Fibroblast of the conjunctiva (primary cell): ENCODE data around the gene C10orf90.
"Not testable (repeated sequence)": the region's sequence is repeated elsewhere in the genome, so short reads cannot be mapped to it uniquely, and the experiment has no call there.

Experiments used
- DNase-seq: peaks from one replicate; pipeline ENCODE4 v3.0.0-alpha.2; 2010; ENCODE audit warnings: low read depth

C10orf90 gene

DNA sequence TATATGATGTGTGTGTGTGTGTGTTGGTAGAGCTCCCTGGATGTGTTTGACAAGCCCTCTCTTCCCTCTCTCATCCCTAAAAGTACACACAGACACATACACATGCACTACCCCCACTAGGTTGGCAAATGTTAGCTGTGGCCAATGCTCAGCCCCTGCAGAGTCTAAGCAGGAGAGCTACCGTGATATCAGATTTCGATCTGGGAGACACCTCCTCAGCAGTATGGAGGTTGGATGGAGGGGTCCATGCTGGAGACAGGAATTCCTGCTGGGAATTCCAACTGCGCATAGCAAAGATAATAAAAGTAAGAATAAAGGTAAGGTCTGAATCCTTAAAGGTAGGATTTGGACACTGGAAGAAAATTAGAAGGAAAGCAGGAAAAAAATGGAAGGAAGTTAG, 85.7 kb downstream of the C10orf90 start:
- no peak for DNase-seq

DNA sequence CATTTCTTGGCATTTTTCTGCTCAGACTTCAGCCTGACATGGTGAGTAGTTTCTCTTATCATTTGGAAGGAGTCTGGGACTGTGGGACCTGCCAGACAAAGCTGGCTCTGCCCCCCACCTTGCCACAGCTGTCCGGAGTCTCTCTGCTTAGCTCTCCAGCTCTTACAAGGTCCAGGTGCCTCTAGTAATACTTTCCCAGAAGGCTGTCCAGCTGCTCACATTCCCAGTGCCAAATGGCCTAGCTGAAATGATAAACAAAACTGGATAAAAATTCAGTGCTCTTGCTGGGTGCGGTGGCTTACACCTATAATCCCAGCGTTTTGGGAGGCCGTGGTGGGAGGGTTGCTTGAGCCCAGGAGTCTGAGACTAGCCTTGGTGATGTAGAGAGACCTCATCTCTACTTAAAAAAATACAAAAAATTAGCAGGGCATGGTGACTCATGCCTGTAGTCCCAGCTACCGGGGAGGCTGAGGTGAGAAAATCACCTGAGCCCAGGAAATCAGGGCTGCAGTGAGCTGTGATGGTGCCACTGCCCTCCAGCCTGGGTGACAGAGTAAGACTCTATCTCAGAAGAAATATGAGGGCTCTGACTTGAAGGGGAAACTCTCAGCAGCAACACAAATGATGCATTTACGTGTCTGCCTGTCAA, 86.8 kb downstream of the C10orf90 start:
- no peak for DNase-seq

DNA sequence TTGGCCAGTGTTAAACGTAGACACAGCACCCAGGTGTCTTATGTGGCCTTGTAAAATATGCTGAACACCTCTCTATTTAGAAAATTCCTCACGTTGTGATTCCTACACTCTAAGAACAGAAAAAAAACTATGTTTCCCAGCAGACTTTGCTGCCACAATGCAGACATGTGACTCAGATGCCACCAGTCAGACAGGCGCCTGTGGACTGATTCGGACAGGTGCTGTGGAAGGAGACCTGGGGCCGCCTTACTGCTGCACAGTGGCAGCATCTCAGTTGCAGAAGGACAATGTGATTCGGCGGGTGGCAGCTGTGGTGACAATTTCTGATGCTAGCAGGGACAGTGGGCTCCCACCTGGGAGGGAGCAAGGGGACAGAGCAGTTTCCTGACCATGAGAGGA, 88.8 kb downstream of the C10orf90 start:
- no peak for DNase-seq

DNA sequence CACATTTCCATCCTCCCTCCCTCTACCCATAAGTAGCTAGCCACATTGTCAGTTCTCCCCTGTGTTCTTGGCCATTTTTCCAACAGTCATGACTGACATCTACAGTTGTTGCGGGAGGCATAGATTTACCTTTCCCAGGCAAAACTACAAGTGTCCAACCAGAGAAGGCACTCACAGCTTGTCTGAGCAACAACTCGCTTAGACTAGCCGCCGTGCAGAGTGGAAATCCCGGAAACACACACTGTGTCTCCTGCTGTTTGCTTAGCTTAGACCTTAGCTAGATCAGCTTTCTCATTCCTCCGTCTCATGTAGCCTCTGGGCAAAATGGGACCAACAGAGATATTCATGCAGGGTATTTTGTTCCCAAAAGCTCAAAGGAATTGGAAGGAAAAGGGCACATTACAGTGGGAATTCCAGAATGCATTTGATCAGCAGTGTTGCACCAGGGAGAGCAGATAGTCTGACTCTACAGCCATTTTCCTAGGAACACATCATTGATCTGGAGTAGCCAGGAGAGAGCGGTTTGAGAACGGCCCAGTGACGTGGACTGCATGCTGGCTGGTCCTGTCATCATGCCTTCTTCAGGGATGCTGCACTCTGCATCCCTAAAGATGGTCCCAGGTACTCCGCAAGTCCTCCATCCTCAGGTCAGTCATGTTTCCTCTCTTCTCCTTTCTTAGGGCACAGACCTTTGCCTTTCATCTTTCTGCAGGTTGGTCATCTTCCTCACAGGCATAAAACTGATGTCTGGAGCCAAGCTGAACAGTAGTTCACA, 89.4 kb downstream of the C10orf90 start:
- DNase-seq: no peak

DNA sequence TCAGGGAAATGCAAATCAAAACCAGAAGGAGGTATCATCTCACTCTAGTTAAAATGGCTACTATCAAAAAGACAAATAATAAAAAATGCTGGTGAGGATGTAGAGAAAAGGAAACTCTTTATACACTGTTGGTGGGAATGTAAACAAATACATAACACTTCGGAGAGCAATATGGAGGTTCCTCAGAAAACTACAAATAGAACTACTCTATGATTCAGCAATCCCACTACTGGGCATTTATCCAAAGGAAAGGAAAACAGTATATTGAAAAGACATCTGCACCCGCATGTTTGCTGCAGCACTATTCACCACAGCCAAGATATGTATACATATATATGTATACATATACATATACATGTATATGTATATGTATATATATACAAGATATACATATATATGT, 94.2 kb downstream of the C10orf90 start:
- DNase-seq: no peak

DNA sequence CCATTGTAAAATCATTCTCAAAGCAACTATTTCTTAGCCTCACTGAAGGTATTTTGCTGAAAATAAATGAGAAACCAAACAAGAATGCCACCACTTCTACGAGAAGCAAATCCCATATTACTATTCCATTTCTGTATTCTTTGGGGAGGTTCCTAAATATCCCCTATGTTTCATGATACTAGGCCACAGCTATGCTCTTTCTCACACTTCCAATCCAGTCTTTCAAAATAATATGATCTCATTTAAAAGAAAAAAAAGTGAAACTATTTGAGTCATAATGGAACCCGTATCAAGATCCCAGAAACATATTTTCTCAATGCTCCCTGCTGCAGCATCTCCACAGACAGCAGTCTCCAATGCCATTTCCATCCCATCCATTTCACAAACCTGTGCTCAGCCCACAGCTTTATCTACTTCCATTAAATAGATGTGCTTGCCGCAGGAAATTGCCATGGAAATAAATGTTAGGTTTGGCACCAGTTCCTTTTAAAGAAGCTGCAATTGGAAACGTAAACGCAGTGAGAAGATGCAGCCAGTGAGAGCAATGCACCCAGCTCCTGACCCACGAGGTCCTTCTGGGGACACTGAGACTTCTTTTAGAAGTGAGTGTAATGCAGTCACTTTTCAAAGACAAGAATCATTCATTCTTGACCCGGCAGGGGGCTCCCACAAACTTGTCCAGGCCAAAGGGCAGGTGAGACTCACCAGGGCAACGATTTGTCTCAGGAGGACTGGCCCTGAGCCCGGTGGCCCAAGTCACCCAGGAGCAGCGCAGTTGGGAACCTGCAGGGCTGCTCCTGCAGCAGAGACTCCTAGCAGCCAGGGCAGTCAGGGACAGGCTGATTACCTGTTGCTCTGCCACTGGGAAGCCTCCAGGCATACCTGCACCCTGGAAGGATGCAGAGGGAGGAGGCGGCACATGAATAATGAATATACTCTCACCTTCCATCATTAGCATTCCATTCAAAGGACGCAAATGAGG, 99.6 kb downstream of the C10orf90 start:
- no peak for DNase-seq

DNA sequence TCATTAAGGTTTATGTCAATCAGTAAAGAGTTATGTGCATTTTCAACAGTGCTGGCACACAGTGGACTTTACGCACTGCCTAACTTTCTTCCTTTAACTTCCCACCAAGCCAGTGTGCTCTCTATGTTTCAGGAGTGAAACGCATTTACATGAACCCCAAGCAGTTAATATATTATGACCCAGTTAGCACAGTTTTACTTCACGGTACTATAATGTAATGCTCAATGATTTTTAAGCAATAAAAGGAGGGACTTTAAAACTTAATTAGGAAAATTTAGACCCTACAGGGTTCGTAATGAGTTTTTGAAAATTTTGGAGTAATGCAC, 100.3 kb downstream of the C10orf90 start:
- DNase-seq: no peak

DNA sequence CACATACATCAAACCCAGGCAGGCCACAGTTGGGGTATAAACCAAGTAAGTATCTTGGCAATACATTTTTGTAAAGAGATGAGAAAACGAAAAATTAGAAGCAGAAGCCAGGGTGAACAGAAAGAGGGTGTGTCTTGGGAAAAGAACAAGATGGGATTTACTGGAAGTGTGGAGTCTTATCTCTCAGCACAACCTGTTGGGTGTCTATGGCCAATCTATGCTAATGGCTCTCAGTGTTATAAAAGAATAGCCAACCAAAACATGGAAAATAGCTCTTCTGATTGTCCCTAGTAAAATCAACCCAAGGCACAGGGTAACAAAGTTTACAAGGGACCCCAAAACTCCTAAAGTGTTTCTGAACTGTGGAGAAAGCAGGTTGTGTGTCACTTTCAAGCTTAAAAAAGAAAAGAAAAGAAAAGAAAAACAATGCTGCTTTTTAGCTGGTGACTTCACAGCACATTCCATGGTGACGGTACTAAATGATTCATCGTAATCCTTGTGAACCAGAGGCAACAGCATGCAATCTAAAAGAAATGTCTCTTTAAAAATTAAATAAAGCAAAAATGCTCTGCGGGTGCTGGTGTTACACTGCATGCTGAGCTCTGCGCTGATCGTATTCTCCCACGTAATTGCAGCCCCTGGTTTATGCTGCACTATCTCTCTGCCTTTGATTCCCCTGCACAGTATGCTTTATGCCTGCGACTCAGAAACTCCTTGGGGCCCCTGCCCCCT, 100.8 kb downstream of the C10orf90 start:
- peak; percentile 61 for DNase-seq

DNA sequence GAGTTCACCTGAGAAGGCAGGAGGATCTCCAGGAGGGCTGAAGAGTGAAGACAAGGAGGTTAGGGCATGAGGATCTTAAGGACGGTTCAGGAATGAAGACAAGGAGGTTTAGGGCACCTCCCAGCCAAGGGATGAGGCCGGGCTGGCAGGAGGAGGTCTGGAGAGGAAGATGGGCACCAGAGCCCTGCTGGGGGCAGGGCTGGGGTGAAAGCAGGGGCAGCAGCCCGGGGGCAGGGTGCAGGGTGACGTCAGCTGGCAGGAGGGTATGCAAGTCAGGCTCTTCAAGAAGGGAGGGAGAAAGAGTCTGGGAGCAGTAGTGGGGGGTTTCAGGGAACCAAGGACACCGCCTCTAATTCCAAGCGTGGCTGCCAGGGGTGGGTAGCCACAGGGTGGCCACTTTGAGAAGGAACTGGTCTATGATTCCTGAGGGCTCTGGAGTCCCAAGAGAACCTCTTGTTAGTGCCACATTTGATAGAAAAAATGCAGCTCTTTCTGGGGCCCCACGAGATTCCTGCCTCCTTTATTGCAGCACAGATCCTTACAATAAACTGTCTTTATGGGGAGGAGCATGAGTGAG, 101.6 kb downstream of the C10orf90 start:
- no peak for DNase-seq

DNA sequence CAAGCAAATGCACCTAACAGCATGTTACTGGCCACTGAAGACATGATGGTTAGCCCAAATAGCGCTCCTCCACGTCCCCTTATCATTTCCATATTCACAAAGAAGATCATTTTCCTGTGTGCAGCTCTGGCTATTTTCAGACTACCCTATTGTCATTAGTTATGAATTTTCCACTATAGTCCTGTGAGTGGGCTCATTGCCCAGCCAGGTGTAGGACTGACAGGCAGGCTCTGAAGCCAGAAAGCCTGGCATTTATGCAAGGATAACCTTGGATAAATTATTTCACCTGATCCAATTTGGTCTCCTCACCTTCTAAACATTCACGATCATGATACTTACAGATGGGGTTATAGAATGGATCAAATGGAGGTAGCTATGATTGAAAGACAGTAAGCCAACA, 104.6 kb downstream of the C10orf90 start:
- no peak for DNase-seq

DNA sequence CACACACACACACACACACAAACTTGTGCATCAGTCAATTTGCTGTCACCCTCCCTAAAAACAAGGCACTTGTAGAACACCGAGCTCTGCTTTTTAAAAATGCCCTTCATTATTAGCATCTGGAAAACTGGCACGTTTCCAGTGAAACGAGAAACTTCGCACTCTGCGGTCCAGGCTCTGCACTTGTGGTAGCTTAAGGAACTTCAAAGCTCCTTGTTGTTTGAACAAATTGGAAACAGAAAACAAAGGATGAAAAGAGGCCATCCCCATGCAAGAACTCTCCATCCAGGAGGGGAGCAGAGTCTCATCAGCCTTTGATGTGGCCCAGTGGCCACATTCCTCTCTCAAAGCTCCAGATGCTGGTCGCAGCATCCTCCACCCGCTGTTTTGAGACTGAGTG, 105.1 kb downstream of the C10orf90 start:
- DNase-seq: no peak

DNA sequence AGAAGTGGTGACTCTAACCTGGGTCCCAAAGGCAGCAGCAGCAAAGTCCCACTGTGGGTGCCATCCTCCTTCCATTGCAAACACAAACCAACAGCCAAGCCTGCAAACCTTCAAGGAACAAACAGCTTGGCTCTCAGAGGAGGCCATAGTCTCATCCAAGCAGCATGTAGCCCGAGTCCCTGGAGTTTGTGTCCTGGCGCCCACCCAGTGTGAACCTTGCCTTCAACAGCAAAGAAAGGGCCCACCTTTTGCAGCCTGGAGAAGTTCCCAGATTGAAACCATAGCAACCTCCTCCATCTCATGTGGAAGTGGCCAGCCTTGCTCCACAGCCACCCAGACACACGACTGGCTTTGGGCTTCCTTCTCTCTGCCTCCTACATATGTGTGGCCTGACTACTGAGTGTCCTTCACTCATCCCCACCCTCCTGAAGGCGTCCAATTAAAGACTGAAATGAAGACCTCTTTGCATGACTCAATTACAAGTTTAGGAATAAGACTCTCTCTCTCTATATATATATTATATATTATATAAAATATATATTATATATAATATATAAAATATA, 106.1 kb downstream of the C10orf90 start:
- no peak for DNase-seq

DNA sequence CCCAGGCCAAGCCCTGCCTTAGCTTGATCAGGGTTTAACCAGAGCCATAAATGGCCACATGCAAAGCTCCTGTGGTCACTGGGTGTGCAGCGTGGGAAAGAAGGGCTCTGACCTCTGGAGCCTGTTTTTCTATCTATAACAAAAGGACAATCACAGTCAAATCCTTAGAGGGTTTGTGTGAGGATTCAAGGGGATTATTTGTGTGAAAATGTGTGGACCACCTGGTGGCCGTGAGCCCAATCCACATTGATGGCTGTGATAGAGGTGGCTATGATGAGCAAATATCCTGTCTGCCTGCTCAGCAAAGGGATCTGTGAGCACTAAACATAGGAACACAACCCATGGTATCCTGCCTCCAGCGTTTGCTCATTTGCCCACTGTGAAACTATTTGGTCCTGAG, 107.1 kb downstream of the C10orf90 start:
- DNase-seq: no peak

DNA sequence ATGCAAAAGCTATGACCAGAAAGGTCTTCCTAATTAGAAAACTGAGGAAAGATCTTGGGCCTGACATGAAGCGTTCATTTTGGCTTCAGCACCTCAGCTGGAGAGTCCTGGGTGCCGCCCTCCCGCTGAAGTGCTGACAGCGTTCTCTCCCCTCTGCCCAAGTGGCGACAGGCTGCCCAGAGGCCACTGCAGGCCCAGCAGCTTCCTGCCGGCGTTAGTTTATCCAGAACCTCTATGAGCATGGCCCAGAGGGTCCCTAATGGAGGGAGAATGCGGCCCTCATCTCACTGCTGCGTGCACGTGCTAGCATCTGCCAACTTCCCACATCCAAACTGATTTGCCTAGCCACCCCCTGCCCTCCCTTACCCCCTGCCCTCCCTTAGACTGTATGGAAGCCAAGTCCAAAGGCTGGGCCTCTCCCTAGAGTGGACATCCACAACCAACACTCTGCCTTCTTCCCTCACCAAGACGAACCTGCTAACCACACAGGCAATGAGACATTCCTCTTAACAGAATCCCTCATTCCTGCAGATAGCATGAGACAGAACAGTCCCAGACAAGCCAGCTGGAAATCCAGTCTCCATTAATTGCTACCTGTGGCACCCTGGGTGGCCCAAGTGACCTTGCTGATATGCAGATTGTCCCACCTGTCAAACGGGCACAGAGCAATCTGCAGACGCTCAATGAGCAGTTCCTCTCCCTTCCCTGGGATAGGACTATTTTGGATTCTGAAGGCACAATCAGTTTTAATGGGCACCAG, 108.4 kb downstream of the C10orf90 start:
- DNase-seq: no peak

DNA sequence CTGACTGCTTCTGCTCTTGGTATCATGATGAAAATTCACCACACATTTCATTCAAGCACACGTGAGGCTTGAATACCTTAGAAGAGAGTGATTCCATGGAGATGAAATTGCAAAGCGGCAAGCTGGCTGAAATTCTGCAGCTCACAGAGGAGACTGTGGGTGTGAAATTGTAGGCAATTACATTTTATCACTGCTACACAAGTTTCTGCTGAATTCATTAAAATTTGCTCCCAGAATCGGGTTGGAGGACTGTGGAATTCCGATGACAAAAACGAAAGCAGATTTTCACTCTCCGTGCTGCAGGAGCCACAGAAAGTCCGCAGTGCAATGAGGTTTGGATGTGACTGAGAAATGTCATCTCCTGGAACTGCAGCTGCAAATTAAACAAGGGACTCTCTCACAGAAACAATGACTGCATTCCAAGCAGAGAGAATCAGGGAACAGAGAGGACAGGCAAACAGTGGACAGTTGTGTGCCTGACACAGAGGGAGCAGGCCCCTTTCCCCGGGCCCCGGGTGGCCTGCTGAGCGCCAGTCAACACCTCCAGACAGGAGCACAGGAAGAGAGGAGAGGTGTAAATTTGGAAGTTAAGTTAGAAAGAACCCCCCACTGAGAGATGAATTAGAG, 109.1 kb downstream of the C10orf90 start:
- DNase-seq: no peak

DNA sequence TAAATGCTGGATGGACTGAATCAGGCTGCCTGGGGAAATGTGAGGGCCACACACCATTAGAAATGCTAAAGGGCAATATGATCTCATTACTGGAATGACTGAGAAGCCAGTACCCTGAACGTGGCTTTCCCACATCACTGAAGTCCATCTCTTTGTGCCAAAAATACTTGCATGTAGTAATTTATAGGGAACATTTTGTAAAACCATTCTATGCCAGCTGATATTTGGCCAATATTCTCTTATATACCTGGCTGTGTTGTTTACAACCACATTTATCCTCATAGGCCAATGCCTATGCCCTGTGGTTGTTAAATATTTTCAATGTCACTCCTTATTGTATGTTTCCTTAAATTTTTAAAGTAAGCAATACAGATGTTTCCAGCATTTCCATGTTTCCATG, 111.6 kb downstream of the C10orf90 start:
- DNase-seq: no peak

DNA sequence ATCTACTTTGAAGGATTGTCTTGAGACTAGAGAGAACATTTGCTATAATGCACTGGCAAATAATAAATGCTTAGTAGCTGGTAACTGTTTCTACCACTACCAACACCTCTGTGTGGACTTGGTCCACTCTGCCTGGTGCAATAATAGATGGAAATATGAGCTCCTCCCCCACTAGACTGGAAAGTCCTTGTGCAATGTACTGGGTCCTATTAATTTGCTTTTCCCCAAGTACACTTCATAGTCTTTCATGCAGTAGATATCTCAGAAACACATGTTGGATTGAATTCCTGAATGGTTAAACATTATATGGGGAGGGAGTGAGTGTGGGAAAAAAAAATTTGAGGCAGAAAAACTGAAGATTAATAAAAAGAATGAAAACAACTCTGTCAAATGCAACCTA, 119.3 kb downstream of the C10orf90 start:
- DNase-seq: no peak

DNA sequence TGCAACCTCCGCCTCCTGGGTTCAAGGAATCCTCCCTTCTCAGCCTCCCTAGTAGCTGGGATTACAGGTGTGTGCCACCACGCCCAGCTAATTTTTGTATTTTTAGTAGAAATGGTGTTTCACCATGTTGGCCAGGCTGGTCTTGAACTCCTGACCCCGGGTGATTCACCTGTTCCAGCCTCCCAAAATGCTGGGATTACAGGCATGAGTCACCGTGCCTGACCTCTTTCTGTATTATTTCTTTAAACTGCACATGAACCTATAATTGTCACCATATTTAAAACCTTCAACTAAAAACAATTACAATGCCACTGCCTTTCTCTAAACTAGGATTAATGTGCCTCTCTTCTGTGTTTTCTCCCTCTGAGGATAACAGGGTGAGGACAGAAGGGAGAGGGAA, 119.9 kb downstream of the C10orf90 start:
- not testable (repeated sequence) for DNase-seq

DNA sequence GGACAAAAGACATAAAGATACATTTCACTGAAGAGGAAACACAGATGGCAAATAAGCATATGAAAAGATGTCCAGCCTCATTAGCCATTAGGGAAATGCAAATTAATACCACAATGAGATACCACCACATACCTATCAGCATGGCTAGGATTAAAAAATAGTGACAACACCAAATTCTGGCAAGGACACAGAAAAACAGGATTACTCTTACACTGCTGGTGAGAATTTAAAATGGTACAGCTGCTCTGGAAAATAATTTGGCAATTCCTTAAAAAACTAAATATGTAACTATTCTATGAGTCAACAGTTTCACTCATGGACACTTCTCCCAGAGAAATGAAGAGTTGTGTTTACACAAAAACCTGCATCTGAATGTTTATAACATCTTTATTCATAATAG, 121.1 kb downstream of the C10orf90 start:
- DNase-seq: no peak

DNA sequence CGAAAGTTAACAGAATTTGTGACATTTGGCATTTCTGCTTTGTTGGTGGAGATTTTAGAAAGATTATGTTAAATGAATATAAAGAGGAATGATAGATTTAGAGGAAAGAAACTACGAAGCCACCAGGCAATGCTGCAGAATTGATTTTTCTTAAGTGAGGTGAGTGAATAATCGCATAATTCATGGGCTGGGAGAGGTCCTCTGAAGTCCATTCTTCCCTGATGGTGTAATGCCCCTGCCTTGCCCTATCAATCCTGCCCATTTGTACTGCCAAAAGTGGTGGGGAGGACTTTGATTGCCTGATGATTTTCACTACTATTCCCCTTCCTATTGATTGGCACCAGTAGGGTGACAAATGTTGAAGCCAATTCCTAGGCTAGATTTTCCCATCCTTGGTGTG, 125.9 kb downstream of the C10orf90 start:
- no peak for DNase-seq
